Stimulated activated CD4-positive, alpha-beta T cell treated with anti-CD3 and anti-CD28 coated beads, Interleukin-1b, Interleukin-23, amount 100 ng/mL, for 1 hour (primary cell): ENCODE results near the gene LAMA1.

Source experiments
- DNase-seq, 2 donors: peaks; one replicate each; pipeline ENCODE4 v3.0.0-alpha.2; 2020; ENCODE audit warnings: low read depth in 2 of 2

Gene LAMA1

DNA sequence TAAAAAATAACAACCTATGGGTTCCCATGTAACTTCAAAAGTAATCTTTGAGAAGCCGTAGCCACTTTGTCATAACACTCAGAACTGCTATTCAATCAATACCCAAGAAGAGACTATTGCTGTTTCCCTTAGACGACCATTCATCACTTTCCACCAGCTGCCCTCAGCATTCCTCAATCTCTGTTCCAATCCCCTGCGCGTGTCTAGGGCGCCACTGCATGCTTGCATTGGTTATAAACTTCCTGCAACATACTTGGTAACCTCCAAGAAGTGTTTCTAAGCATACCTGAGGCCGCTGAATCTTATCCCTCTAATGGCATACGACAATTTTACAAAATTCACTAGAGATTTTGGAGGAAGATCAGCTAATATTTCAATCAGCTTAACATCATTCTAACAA, 134.2 kb downstream of the LAMA1 start:
- no peak for DNase-seq

DNA sequence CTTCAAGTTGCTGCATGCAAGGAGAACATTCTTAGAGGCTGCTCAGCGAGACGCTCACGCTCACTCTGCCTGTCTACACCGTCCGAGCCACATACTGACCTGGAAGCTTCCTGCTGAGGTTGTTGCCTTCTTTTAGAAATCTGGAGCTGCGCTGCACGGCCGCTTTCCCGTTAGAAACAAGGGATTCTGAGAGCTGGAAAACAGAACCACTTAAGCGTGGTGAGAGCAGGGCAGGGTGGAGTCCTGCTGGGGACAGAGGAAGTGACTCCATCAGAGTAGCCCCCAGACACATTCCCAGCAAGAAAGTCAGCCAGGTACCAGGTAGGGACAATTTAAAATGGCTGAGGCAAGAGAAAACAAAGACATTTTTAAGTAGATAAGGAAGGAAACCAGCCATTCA, 135.2 kb downstream of the LAMA1 start:
- no peak for DNase-seq

DNA sequence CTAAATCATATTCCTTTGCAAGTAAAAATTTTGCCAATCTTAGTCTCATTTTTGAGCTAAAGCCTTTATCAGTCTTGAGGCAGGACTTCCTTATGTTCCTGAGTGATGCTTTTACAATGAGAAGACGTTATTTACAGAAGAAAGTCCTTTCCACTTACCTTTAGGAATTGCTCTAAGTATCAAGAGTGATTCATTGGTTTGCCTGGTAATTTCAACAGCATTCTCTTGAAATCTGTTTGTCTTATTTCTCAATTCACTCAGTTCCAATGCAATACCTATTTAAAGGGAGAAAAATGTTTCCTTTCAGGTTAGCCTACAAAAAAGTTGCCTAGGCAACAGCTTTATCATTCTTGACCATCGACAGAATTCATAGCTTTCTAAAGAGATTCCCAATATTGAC, 137.2 kb downstream of the LAMA1 start:
- DNase-seq, result no peak

GRCh38 chr18:6979954-6980353, 137.6 kb downstream of the LAMA1 start:
- DNase-seq, result no peak

DNA sequence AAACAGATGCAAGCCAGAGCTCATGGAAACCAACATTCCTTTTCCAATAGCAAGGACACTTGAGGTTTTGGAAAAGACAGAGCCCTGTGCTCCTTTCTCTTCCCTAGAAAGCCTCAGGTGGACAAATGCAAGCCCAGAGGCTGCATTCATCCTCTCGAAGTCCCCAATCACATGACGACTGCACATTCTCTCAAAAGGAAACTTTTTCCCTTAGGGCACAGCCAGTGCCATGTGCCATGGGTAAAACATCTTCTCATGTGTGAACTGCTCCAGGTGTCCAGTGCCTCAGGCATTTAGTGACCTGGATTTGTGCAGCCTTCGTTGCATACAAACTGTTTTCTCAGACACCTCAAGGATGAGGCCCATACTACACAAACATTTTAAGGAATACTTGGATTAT, 140.7 kb downstream of the LAMA1 start:
- DNase-seq, result no peak

DNA sequence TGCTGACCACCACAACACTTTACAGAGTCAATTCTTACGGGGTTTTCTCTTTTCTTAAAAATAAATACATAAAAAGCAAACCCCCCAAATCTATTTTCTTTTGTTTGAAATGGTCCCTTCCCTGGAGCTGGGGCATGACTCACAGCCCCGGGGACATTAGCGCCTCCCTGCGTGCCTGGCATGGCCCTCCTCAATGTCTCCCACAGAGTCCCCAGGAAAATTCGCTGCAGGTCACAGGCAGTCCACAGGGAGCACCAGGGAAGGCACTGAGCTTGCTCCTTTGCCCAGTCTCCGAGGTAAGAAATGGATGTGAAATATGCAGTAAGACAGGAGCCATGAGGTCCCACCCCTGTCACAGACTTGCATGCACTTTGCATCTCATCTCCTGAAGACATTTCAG, 142.5 kb downstream of the LAMA1 start:
- no peak for DNase-seq

GRCh38 chr18:6971823-6972478, 145.6 kb downstream of the LAMA1 start:
- DNase-seq, result no peak

DNA sequence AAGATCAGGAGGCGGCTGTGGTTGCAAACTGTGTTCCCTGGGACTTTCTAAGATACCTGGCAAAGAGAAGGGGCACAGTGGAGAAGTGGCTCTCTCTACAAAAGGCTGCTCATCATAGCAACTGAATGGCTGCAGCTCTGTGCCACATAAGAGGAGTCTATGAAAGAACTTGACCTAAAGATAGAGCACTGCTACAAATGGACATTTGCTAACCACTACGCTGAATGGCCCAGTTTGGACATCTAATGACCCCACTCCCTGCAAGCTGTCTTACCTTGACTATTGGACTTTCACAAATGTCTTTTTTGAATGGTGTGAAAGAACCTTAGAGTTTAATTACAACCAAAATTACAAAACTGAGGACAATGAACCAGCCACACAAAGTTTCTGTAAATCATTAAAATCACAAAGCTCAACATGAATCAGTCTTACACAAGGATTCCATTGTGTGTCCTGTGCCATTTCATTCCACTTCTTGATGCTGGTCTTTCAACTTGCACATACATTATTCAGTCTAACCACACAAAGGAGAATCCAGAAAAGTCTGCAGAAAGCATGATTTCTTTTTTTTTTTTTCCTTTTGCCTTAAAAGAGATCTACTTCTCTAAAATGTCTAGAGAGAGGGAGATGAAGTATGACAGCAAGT, 154.0 kb downstream of the LAMA1 start:
- no peak for DNase-seq

DNA sequence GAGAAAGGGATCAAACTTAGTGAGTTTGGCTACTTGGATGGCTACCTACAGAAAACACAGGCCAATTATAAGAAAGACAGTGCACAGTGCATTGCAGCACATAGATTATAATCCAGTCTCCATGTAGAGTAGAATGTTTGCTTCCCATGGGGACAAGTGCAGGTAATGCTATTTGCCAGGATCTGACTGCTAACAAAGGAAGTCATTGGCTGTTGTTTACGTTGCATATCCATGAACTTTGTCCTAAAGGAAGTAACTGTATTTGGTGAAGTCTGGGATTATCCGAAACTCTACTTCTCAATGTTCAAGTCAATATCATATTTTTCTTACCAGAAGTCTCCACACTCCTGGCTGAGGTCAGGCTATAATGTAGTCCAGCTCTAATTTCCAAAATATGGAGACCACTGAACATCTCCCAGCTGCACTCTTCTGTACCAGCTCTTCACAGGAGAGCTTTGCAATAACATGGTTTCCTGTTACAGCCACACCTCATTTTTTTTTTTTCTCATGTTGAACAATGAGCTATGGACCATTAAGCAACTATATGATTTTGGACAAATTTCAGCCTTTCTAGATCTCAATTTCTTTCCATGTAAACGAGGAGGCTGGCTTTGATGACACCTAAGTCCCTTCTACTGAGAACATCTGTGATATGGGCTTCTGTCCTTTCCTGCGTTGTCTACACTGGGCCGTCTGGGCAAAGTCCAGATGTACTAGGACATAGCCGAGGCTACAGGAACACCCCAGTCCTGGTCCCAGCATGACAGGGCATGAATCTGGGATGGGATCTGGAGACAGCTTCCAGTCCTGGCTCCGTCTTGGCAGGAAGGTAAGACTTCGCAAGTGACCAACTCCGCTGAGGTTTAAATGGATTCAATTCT, 154.8 kb downstream of the LAMA1 start:
- DNase-seq, result no peak

DNA sequence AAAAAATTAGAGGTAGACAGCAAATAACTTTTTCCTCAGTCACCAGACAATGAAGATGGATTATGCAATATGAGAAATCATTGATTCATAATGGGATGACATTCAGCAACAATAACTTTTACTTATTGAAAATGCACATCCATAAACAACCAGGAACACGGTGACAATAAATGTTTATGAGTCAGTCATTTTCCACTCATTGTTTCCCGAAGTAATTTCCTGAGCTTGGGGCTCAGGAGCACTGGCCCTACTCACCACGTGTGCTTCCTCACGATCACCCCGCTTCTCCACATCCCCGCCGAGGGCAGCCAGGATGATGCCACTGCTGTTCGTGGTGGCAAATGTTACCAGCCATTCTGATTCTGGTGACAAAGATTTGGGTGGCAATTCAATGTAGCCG, 156.3 kb downstream of the LAMA1 start:
- no peak for DNase-seq

DNA sequence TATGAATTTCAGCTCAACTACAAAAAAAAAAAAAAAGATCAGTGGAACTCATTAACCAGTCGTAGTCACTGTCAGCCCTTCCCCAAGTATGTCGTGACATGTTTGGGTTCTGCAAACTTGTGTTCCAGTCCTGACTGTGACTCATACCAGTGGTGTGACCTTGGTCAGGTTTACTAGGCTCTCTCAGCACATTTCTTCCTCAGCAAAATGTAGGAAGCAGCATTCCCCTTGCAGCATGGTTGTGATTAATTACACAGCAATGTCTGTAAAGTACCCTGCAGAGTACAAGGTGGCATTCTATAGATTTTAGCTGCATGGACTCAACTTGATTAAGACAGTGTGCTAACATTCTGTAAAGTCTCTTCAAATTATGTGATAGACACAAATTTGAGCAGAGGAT, 156.9 kb downstream of the LAMA1 start:
- no peak for DNase-seq

DNA sequence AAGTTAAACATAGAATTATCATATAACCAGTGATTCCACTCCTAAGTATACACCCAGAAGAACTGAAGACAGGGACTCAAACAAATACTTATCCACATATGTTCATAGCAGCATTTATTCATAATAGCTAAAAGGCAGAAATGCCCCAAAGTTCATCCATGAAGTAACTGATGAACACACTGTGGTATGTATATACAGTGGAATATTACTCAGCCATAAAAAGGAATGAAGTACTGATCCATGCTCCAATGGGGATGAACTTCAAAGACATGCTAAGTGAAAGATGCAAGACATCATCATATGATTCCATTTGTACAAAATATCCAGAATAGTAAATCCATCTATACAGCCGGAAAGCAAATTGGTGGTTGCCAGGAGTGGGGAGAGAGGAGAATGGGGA, 157.5 kb downstream of the LAMA1 start:
- no peak for DNase-seq

DNA sequence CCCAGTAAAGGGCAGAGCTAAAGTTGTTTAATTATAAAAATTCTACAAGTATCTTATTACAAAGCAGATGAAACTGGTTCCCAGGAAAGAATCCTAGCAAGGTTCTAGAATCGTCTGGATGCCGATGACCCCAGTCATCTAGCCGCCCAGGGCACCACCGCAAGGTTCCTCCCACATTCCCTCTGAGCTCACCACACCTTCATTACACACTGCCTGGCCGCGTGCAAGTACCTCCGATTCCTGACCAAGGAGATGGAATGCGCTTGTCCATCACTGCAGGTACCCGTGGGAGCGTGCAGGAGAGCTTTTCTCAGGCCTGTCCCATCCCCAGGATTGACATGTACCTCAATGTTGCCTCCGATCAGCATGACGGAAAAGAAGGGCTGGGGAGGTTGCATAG, 158.5 kb downstream of the LAMA1 start:
- no peak for DNase-seq

GRCh38 chr18:6956999-6957398, 160.6 kb downstream of the LAMA1 start:
- no peak for DNase-seq

GRCh38 chr18:6956495-6956894, 161.1 kb downstream of the LAMA1 start:
- no peak for DNase-seq

- no peak for DNase-seq
Observed at GRCh38 chr18:6955304-6955703, 162.3 kb downstream of the LAMA1 start.

DNA sequence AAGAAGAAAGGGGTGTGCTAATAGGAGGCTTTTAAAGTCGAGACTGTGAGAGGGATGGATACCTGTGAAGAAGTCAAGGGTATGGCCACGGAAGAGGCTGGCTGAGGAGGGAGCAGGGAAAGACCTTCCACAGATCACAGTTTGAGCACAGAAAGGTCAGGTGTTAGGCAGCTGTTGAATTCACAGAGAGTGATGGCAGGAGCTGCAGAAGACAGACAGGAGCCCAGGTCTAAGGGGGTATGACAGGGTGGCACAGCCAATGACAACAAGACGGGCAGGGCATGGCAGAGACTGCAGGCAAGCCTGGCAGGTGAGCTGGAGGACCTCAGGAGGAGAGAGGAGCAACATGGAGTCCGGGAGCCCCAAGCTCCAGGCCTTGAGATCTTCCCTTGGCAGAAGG, 163.1 kb downstream of the LAMA1 start:
- DNase-seq, result no peak

DNA sequence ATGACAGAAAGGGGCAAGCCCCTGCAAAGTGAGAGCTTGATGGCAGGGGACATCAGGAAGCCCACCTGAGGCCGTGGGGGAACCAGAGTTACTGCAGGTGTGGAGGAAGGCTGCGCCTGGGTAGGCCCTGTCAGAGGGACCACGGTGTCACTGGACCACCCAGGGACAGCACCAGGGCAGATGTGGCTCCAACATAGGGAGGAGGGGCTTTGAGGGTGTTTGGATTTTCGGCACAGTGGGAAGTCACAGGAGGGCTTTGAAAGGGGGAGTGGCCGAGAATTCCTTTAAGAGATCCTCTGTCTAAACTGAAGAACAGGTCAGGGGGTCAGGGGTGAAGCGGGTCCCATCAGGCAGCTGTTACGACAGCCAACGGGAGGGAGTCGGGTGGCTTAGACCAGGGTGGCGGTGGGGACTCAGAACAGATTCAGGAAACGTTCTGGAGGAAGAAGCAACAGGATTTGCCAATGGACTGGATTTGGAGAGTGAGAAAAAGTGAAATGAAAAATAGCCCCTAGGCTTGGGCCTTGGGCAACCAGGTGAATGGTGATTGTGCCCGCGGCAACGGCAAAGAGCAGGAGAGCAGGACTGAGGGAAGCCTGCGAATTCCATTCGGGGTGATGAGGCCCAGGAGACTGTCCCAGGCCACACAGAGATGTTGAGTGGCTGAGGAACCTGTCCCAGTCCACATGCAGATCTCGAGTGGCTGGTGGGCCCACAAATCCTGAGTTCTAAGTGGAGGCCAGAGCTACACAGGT, 166.1 kb downstream of the LAMA1 start:
- no peak for DNase-seq

DNA sequence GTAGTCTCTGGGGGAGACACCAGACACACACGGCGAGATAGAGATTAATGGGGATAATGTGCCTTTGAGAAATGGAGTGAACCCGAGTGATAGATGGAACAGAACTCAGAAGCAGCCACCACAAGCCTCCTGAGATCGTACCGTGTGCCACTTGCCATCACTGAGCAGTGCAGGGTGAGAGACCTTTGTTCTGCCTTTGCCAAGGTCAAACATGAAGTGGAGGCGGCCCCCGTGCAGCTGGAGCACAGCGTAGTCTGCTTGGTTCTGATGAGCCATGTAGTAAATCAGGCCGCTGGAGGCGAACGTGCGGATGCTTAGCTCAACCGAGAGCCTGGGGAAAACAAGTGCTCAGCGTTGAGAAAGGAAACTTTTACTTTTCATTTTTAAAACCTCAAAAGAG, 167.0 kb downstream of the LAMA1 start:
- DNase-seq, result no peak

DNA sequence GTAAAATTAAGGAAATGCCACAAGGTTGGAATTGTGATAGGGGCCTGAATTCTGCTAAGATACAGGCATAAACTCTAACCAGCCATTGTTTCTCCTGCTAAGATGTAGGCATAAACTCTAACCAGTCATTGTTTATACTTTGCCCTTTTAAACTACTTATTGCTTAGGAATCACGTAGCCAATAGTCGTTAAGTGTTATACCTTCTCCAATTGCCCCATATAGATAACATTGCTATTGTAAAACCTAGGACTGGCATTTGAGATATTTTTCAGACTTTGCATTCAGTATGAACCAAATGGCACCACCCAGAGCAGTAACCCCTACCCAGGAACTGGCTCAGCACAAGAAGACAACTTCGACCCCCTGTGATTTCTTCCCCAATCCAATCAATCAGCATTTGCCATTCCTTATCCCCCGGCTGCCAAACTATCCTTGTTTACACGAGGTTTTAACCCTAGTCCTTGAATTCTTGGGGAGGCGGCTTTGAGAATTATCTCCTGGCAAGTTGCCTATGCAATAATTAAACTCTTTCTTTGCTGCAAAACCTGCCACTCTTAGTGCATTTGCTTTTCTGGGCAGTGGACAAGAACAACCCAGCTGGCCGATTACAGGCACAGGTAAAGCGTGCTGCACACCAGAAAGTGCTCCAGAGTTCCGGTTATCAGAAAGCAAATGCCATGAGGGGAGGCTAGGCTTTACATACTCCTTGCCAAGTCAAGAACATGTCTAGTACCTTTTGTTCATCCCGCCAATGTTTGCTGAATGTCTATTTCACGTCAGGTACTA, 167.6 kb downstream of the LAMA1 start:
- DNase-seq, result no peak

- DNase-seq, result no peak
Observed at GRCh38 chr18:6948281-6949055, 169.1 kb downstream of the LAMA1 start.
